Choroid plexus epithelial cell (primary cell): Measurements from ENCODE around the gene HPCAL1.

Source experiments
- DNase-seq: peaks from one replicate; pipeline ENCODE4 v3.0.0-alpha.2; 2010; ENCODE audit warnings: low read depth
- H3K4me3 ChIP-seq: 2 replicates; pipeline ENCODE4 v1.5.1; 2011; ENCODE audit warnings: low read depth, mild to moderate bottlenecking, control low read depth, low read length, moderate library complexity
- CTCF ChIP-seq: conservative IDR thresholded peaks from 2 replicates; pipeline ENCODE4 v1.5.1; 2011; ENCODE audit warnings: low read depth, mild to moderate bottlenecking, control low read depth, inconsistent platforms, low read length, moderate library complexity

The HPCAL1 gene

GRCh38 chr2:10406016-10406415, 103.3 kb downstream of the HPCAL1 start:
- no peak for TF ChIP-seq CTCF
- no peak for DNase-seq
- no peak overlapping the region for H3K4me3 ChIP-seq

GRCh38 chr2:10406491-10407188, 103.9 kb downstream of the HPCAL1 start:
- no peak for TF ChIP-seq CTCF

GRCh38 chr2:10407432-10407831, 104.7 kb downstream of the HPCAL1 start:
- no peak overlapping the region for H3K4me3 ChIP-seq
- TF ChIP-seq CTCF: no peak
- no peak for DNase-seq

More at GRCh38 chr2:10406491-10407188, 103.9 kb downstream of the HPCAL1 start:
- no peak overlapping the region for H3K4me3 ChIP-seq
- no peak for DNase-seq

- H3K4me3 ChIP-seq: no peak overlapping the region
These were observed 105.3 kb downstream of the HPCAL1 start for GRCh38 chr2:10407841-10408648.

GRCh38 chr2:10408649-10409579, 106.2 kb downstream of the HPCAL1 start:
- TF ChIP-seq CTCF: peak; percentile 97
- peak overlapping the region; percentile 32 for H3K4me3 ChIP-seq
- peak; percentile 80 for DNase-seq

More at GRCh38 chr2:10407841-10408648, 105.3 kb downstream of the HPCAL1 start:
- peak; percentile 74 for DNase-seq
- no peak for TF ChIP-seq CTCF

GRCh38 chr2:10410001-10410822, 107.5 kb downstream of the HPCAL1 start:
- DNase-seq: no peak
- no peak for TF ChIP-seq CTCF
- H3K4me3 ChIP-seq: no peak overlapping the region
